NB4 (cell line): ENCODE measurements around the gene NTNG2.
A peak's percentile ranks its signal among the peaks of the same experiment; 100 is the strongest.

Source experiments
- DNase-seq: peaks from one replicate; pipeline ENCODE4 v3.0.0; 2010; ENCODE audit warnings: low read depth
- H3K4me3 ChIP-seq: one replicate; pipeline ENCODE4 v1.5.1; 2011; ENCODE audit warnings: mild to moderate bottlenecking, low read depth, low read length, moderate library complexity
- MYC ChIP-seq: IDR thresholded peaks from 2 replicates; pipeline ENCODE4 v1.6.1; 2011; ENCODE audit warnings: low read depth, low read length
- POLR2A ChIP-seq: IDR thresholded peaks from 2 replicates; pipeline ENCODE4 v1.6.1; 2011; ENCODE audit warnings: mild to moderate bottlenecking; ENCODE audit not compliant: insufficient read length; ENCODE audit errors: extremely low read depth
- TF ChIP-seq, protein P1 (sequence below): IDR thresholded peaks from 2 replicates; pipeline ENCODE4 v1.6.1; 2011; ENCODE audit warnings: low read depth, low read length
- TF ChIP-seq, protein P2 (sequence below): IDR thresholded peaks from one replicate; pipeline ENCODE4 v1.5.1; 2012; ENCODE audit warnings: low read depth, low read length

NTNG2 gene

DNA sequence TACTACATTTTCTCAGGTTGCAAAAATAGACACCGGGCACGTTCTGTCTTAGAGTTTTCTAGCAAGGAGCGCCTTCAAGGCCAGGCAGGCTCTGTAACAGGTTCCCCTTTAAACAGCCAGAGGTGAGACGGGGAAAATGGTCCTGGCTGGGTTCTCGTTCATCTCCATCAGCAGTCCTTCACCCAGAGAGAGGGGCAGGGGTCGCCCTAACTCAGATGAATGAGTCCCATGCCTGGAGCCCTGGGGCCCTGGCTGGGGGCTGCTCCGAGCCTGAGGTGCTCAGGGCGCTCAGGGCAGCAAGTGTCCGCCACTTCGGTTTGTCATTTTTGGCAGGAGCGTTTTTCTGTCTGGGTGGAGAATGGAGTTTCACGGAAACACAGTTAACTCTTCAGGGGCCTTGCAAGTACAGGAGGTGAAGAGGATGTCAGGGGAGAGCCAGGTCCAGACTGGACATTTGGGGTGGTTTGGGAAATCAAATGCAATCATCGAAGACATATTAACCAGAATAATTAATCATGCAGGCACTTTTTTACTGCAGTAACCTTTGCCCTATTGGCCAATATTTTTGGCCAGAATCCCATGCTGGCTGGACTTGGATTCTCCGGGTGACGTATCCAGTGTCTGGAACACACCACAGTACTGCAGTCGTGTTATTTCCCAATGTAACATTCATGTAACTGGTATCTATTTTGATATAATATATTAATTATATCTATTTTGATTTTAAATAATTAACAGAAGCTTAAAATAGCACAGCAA lies 2.9 kb downstream of the NTNG2 start:
- no peak overlapping the region for H3K4me3 ChIP-seq
- TF ChIP-seq POLR2A, result no peak
- TF ChIP-seq, protein P1, sequence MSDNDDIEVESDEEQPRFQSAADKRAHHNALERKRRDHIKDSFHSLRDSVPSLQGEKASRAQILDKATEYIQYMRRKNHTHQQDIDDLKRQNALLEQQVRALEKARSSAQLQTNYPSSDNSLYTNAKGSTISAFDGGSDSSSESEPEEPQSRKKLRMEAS, result no peak
- TF ChIP-seq, protein P2, sequence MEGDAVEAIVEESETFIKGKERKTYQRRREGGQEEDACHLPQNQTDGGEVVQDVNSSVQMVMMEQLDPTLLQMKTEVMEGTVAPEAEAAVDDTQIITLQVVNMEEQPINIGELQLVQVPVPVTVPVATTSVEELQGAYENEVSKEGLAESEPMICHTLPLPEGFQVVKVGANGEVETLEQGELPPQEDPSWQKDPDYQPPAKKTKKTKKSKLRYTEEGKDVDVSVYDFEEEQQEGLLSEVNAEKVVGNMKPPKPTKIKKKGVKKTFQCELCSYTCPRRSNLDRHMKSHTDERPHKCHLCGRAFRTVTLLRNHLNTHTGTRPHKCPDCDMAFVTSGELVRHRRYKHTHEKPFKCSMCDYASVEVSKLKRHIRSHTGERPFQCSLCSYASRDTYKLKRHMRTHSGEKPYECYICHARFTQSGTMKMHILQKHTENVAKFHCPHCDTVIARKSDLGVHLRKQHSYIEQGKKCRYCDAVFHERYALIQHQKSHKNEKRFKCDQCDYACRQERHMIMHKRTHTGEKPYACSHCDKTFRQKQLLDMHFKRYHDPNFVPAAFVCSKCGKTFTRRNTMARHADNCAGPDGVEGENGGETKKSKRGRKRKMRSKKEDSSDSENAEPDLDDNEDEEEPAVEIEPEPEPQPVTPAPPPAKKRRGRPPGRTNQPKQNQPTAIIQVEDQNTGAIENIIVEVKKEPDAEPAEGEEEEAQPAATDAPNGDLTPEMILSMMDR, result no peak
- no peak for TF ChIP-seq MYC
- no peak for DNase-seq

DNA sequence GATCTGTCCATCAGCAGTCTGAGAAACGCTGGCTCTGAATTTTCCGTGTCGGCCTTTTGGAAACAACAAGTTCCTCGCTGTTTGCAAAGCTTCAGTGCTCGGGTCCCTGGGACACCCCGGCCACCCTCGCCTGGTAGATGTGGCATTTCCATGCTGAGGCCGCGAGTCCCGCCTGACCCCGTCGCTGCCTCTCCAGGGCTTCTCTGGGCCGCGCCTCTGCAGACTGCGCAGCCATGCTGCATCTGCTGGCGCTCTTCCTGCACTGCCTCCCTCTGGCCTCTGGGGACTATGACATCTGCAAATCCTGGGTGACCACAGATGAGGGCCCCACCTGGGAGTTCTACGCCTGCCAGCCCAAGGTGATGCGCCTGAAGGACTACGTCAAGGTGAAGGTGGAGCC lies 4.7 kb downstream of the NTNG2 start:
- peak; percentile 30 for DNase-seq
- H3K4me3 ChIP-seq, result no peak overlapping the region
- TF ChIP-seq POLR2A, result no peak
- TF ChIP-seq, protein P2, result no peak
- TF ChIP-seq, protein P1, result no peak
- TF ChIP-seq MYC, result no peak

DNA sequence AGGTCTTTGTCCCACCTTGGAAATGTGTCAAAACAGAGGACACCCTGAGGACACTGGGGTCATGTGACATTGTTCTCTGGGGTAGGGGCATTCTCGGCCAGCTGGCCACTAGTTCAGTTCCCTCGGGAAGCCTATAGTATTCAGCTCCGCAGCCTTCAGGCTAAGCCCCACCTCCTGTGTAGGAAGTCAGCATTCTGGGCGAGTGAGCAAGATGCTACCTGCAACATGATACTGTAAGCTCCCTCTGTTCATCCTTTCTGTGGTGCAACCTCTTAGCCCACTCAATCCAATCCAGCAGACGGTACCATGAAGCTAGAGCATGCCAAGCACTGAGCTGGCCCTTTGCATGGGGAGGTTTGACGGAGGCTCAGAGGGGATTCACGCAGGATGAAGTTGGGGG lies 5.3 kb downstream of the NTNG2 start:
- H3K4me3 ChIP-seq, result no peak overlapping the region
- TF ChIP-seq POLR2A (no peak), MYC (no peak)
- TF ChIP-seq, protein P2, result no peak
- TF ChIP-seq, protein P1, result no peak
- DNase-seq, result no peak

DNA sequence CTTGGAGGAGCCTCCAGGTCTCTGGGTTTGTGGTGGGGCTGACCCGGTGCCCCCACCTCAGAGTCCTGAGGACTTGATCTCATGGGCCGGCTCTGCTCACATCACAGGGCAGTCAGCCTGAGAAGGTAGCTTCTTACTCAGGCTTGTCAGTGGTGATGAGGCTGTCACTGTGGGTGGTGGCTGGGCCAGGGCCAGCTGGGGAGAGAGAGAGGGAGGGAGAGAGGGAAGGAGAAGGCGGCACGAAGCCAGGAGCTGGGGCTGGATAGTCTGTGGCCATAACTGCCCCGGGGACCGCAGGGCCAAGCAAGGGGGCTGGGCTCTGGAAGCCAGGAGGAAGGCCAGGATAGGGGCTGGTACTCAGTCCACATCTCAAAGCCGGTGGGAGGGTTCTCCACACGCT lies 6.5 kb downstream of the NTNG2 start:
- H3K4me3 ChIP-seq, result no peak overlapping the region
- no peak for DNase-seq
- no peak for TF ChIP-seq POLR2A

DNA sequence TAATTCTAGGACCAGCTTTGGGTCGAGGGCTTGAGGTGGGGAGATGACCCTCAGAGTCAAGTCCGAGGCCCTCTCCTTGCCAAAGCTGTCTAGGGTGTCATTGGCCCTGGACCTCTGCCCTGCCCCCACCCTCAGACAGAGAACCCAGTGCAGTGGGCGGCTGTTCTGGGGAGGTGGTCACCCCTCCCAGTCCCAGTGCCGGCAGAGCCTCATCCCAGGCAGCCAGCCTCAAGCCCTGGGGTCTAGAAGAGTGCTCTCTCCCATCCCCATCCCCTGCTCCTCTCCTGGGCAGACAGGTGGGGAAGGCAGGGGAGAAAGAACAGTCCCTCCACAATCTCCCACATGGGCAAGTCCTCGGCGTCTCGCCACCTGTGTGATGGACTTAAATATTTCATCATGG lies 7.0 kb downstream of the NTNG2 start:
- no peak overlapping the region for H3K4me3 ChIP-seq
- TF ChIP-seq MYC, result no peak
- no peak for TF ChIP-seq POLR2A
- TF ChIP-seq, protein P1, result no peak
- TF ChIP-seq, protein P2, result no peak
- DNase-seq, result no peak

DNA sequence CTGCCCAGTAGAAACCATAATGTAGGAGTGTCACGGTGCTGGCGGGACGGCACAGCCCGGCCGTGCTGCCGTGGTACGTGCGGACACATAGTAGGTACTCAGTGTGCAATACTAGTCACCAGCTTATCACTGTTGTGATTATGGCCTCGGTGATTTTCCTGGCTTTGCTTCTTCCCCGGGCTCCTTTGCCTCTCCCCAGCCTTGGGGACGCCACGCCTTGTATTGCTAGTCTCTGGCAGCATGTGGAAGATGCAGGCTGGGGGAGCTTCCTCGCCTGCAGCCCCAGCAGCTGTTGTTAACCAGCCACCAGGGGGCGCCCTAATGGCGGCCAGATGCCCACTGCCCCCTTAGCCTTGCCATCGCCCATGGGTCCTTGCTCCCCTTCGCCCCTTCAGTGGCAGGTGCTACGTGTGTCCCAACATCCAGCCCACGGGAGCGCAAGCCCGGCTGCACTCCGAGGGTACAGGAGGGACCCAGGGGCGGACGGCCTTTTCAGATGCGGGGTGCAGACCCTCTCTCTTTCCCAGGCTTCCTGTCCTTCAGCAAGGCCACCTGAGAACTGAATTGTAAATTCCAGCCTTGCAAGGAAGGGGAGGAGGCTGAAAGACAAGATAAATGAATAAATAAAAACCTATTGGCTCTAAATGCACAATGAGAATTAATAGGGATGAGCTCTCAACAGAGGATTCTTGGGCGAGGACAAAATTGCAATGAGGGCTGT lies 8.0 kb downstream of the NTNG2 start:
- DNase-seq, result peak; percentile 74
- H3K4me3 ChIP-seq, result no peak overlapping the region
- TF ChIP-seq MYC (0 out of 2 replicates have a peak, but pooled peaks have one; percentile 27), POLR2A (no peak)
- TF ChIP-seq, protein P2, result peak; percentile 83
- TF ChIP-seq, protein P1, result peak; percentile 61
